Measurements from ENCODE around the gene KIF26B.

GRCh38 chr1:245480393-245481120 is 325.8 kb downstream of the KIF26B start:
- TF ChIP-seq EZH2 (IDR thresholded peaks at IDR 0.05; ENCODE audit: borderline replicate concordance, insufficient read depth, low read length, poor library complexity, severe bottlenecking): no peak
- no peak for TF ChIP-seq POLR2AphosphoS5 (IDR thresholded peaks at IDR 0.05)
- TF ChIP-seq RAD21 (conservative IDR thresholded peaks at IDR 0.05): no peak
- TF ChIP-seq MXI1 (conservative IDR thresholded peaks at IDR 0.05; ENCODE audit: poor library complexity, severe bottlenecking): no peak
- TF ChIP-seq, protein P1, sequence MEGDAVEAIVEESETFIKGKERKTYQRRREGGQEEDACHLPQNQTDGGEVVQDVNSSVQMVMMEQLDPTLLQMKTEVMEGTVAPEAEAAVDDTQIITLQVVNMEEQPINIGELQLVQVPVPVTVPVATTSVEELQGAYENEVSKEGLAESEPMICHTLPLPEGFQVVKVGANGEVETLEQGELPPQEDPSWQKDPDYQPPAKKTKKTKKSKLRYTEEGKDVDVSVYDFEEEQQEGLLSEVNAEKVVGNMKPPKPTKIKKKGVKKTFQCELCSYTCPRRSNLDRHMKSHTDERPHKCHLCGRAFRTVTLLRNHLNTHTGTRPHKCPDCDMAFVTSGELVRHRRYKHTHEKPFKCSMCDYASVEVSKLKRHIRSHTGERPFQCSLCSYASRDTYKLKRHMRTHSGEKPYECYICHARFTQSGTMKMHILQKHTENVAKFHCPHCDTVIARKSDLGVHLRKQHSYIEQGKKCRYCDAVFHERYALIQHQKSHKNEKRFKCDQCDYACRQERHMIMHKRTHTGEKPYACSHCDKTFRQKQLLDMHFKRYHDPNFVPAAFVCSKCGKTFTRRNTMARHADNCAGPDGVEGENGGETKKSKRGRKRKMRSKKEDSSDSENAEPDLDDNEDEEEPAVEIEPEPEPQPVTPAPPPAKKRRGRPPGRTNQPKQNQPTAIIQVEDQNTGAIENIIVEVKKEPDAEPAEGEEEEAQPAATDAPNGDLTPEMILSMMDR (IDR thresholded peaks at IDR 0.05; ENCODE audit: poor library complexity, severe bottlenecking): no peak
- TF ChIP-seq SMC3 (conservative IDR thresholded peaks at IDR 0.05; ENCODE audit: poor library complexity): no peak
- TF ChIP-seq, protein P2, sequence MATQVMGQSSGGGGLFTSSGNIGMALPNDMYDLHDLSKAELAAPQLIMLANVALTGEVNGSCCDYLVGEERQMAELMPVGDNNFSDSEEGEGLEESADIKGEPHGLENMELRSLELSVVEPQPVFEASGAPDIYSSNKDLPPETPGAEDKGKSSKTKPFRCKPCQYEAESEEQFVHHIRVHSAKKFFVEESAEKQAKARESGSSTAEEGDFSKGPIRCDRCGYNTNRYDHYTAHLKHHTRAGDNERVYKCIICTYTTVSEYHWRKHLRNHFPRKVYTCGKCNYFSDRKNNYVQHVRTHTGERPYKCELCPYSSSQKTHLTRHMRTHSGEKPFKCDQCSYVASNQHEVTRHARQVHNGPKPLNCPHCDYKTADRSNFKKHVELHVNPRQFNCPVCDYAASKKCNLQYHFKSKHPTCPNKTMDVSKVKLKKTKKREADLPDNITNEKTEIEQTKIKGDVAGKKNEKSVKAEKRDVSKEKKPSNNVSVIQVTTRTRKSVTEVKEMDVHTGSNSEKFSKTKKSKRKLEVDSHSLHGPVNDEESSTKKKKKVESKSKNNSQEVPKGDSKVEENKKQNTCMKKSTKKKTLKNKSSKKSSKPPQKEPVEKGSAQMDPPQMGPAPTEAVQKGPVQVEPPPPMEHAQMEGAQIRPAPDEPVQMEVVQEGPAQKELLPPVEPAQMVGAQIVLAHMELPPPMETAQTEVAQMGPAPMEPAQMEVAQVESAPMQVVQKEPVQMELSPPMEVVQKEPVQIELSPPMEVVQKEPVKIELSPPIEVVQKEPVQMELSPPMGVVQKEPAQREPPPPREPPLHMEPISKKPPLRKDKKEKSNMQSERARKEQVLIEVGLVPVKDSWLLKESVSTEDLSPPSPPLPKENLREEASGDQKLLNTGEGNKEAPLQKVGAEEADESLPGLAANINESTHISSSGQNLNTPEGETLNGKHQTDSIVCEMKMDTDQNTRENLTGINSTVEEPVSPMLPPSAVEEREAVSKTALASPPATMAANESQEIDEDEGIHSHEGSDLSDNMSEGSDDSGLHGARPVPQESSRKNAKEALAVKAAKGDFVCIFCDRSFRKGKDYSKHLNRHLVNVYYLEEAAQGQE (IDR thresholded peaks at IDR 0.05; ENCODE audit: borderline replicate concordance): no peak
- TF ChIP-seq TAF1 (IDR thresholded peaks at IDR 0.05; ENCODE audit: low read depth): no peak

Measured in neural cell (in vitro differentiated cells).